IMR-90 (cell line): ENCODE results near the gene SLC44A4. TPM values are rescaled to one million over a fixed set of nuclear protein-coding genes. Genes with fewer than 3 reads are reported as not detected.
"Not testable (repeated sequence)": the region's sequence is repeated elsewhere in the genome, so short reads cannot be mapped to it uniquely, and the experiment has no call there.

Experiments used
- ATAC-seq: fragments of 200-7000 bp; cut with Tn5 transposase; 2 replicates; pipeline ENCODE4 v1.9.1; 2020; ENCODE audit warnings: low read depth, mild to moderate bottlenecking, moderate library complexity
- BruUV-seq: library from RNA; stranded (reverse); fragments of 400-500 nt; replicated peaks from 2 replicates; lab custom pipeline; 2021; lab: Mats Ljungman, UMichigan
- CTCF ChIA-PET: fragments of 300-600 bp; formaldehyde crosslinking; extraction: SDS; loops from one replicate; lab custom pipeline; 2021; ENCODE audit warnings: antibody characterized with exemption; lab: Yijun Ruan, JAX
- POLR2A ChIA-PET: fragments of 300-600 bp; sonication (Branson Sonifier 250); formaldehyde crosslinking; loops from one replicate; lab custom pipeline; 2022; ENCODE audit warnings: antibody characterized with exemption; ENCODE audit not compliant: unreplicated experiment; lab: Charles Lee
- DNase-seq: peaks from one replicate; pipeline ENCODE4 v3.0.0; 2013
- H2AFZ ChIP-seq: replicated peaks from 2 replicates; pipeline ENCODE3; 2013; ENCODE audit warnings: low read length, mild to moderate bottlenecking; ENCODE audit not compliant: poor library complexity
- H2AK5ac ChIP-seq: 2 replicates; pipeline ENCODE4 v1.6.1; 2013; ENCODE audit warnings: low read depth, low read length, inconsistent platforms
- H2AK9ac ChIP-seq: replicated peaks from 2 replicates; pipeline ENCODE3; 2013; ENCODE audit warnings: mild to moderate bottlenecking, low read depth, low read length, moderate library complexity; ENCODE audit not compliant: poor library complexity
- H2BK120ac ChIP-seq: 2 replicates; pipeline ENCODE4 v1.6.1; 2013; ENCODE audit warnings: low read depth, low read length, inconsistent platforms
- H2BK15ac ChIP-seq: 3 replicates; pipeline ENCODE4 v1.6.1; 2013; ENCODE audit warnings: low read depth, low read length, inconsistent platforms
- H2BK20ac ChIP-seq: 2 replicates; pipeline ENCODE4 v1.6.1; 2013; ENCODE audit warnings: low read depth, mild to moderate bottlenecking, inconsistent platforms, low read length, moderate library complexity
- H2BK5ac ChIP-seq: 2 replicates; pipeline ENCODE4 v1.6.1; 2013; ENCODE audit warnings: mild to moderate bottlenecking, low read depth, low read length, inconsistent platforms; ENCODE audit not compliant: poor library complexity, severe bottlenecking
- H3K14ac ChIP-seq: replicated peaks from 2 replicates; pipeline ENCODE4 v1.6.1; 2013; ENCODE audit warnings: low read depth, low read length, inconsistent platforms
- H3K18ac ChIP-seq: 2 replicates; pipeline ENCODE4 v1.6.1; 2013; ENCODE audit warnings: low read depth, low read length, control low read depth
- H3K23ac ChIP-seq: 2 replicates; pipeline ENCODE4 v1.6.1; 2013; ENCODE audit warnings: low read depth, low read length, inconsistent platforms
- H3K27ac ChIP-seq: 2 replicates; pipeline ENCODE4 v1.5.1; 2013; ENCODE audit warnings: mild to moderate bottlenecking, control low read depth, low read length; ENCODE audit not compliant: insufficient read depth
- H3K27me3 ChIP-seq: 2 replicates; pipeline ENCODE4 v1.6.1; 2013; ENCODE audit warnings: low read length; ENCODE audit not compliant: control insufficient read depth, insufficient read depth
- H3K36me3 ChIP-seq: 2 replicates; pipeline ENCODE4 v1.6.1; 2013; ENCODE audit warnings: low read length, mixed read lengths; ENCODE audit not compliant: control insufficient read depth, insufficient read depth
- H3K4ac ChIP-seq: 2 replicates; pipeline ENCODE4 v1.6.1; 2013; ENCODE audit warnings: low read depth, low read length, inconsistent platforms
- H3K4me1 ChIP-seq: 2 replicates; pipeline ENCODE4 v1.6.1; 2013; ENCODE audit warnings: low read length, mixed read lengths; ENCODE audit not compliant: control insufficient read depth, insufficient read depth
- H3K4me2 ChIP-seq: 2 replicates; pipeline ENCODE4 v1.6.1; 2013; ENCODE audit warnings: low read depth, mild to moderate bottlenecking, control low read depth, low read length, moderate library complexity
- H3K4me3 ChIP-seq: 2 replicates; pipeline ENCODE4 v1.5.1; 2013; ENCODE audit warnings: low read depth, mild to moderate bottlenecking, control low read depth, low read length, moderate library complexity; ENCODE audit not compliant: insufficient read depth
- H3K56ac ChIP-seq: 2 replicates; pipeline ENCODE4 v1.6.1; 2013; ENCODE audit warnings: low read length, inconsistent platforms; ENCODE audit not compliant: insufficient read depth; ENCODE audit errors: extremely low read depth
- H3K79me1 ChIP-seq, 2 experiments: 2 replicates each; pipeline ENCODE4 v1.6.1; 2013; ENCODE audit warnings: low read length in 2 of 2, inconsistent platforms in 1 of 2, low read depth in 1 of 2
- H3K9ac ChIP-seq: 2 replicates; pipeline ENCODE4 v1.6.1; 2013; ENCODE audit warnings: low read depth, low read length, control low read depth
- H3K9me1 ChIP-seq: 2 replicates; pipeline ENCODE4 v1.6.1; 2013; ENCODE audit warnings: low read length, inconsistent platforms; ENCODE audit not compliant: insufficient read depth
- H3K9me3 ChIP-seq: 2 replicates; pipeline ENCODE4 v1.6.1; 2013; ENCODE audit warnings: low read length; ENCODE audit not compliant: control insufficient read depth, insufficient read depth
- H4K20me1 ChIP-seq: 2 replicates; pipeline ENCODE4 v1.6.1; 2013; ENCODE audit warnings: low read length, inconsistent platforms; ENCODE audit not compliant: insufficient read depth
- H4K5ac ChIP-seq: 2 replicates; pipeline ENCODE4 v1.6.1; 2013; ENCODE audit warnings: mild to moderate bottlenecking, low read depth, low read length, control low read depth
- H4K8ac ChIP-seq, 2 experiments: 2 replicates each; pipeline ENCODE4 v1.6.1; 2013; ENCODE audit warnings: low read depth in 2 of 2, low read length in 2 of 2, control low read depth in 1 of 2, inconsistent platforms in 1 of 2
- H4K91ac ChIP-seq: 2 replicates; pipeline ENCODE4 v1.6.1; 2013; ENCODE audit warnings: low read depth, low read length, inconsistent platforms; ENCODE audit not compliant: insufficient read depth
- whole genome bisulfite sequencing, 2 experiments: methylation state at CpG; one replicate each; pipeline versions ENCODE4 v1.1.5 to v1.1.7; 2013; ENCODE audit warnings: missing lambda C conversion rate in 2 of 2; ENCODE audit not compliant: insufficient read length in 1 of 2; ENCODE audit errors: extremely low coverage in 2 of 2; 5-methylcytosine and 5-hydroxymethylcytosine counted together
- dilution Hi-C: fragments of 300-500 bp; cut with HindIII; formaldehyde crosslinking; loops from one replicate; pipeline ENCODE4 v1.14.3; 2018; ENCODE audit warnings: low sequenced_read_pairs; ENCODE audit not compliant: unreplicated experiment
- in situ Hi-C: fragments of 300-500 bp; cut with MboI; formaldehyde crosslinking; loops from 3 replicates; pipeline ENCODE4 v1.14.3; 2019; ENCODE audit warnings: low sequenced_read_pairs, inconsistent platforms, mixed read lengths
- intact Hi-C: fragments of 100-400 bp; cut with micrococcal nuclease; formaldehyde crosslinking; loops from 2 replicates; pipeline ENCODE4 v1.10.0; 2022
- polyA plus RNA-seq, 3 experiments: library from polyadenylated mRNA; depleted of rRNA; stranded (reverse); fragments of >200 nt; gene quantifications; 2 replicates each; pipeline ENCODE4 v1.2.3, GENCODE V29; 2012; ENCODE audit warnings: low replicate concordance in 1 of 3
- total RNA-seq: library from RNA; depleted of rRNA; stranded (reverse); fragments of >200 nt; gene quantifications from 2 replicates; pipeline ENCODE4 v1.2.3, GENCODE V29; 2012
- TF ChIP-seq, protein P1 (sequence below): fragments of 150-350 bp; IDR thresholded peaks from 2 replicates; pipeline ENCODE4 v1.6.1; 2017; ENCODE audit warnings: mild to moderate bottlenecking, antibody characterized with exemption, low read length, low read depth

Gene SLC44A4
- total and polyA plus RNA-seq, 2 of the 4 experiments (the other 2 are of a cell fraction), result 0.14 to 0.36 TPM

DNA sequence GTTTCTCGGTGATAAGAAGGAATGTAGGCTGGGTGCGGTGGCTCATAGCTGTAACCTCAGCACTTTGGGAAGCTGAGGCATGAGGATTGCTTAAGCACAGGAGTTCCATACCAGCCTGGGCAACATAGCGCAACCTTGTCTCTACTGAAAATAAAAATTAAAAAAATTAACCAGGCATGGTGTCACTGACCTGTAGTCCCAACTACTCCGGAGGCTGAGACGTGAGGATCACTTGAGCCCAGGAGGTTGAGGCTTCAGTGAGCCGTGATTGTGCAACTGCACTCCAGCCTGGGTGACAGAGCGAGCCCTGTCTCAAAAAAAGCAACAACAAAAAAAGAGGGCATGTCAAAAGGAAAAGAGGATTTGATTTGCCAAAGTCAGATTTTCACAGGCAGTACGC lies 20.1 kb downstream of the SLC44A4 start:
- H4K8ac ChIP-seq, result no peak overlapping the region
- ChIA-PET CTCF (no interaction called here), POLR2A (no interaction called here)
- 100% methylated on average over 3 of the region's 8 CpGs; no CpG with 5 or more reads in 1 of the 2 experiments for whole genome bisulfite sequencing, 2 experiments
- H3K4me2 ChIP-seq, result no peak overlapping the region
- ATAC-seq (no peak), DNase-seq (no peak)
- H3K9ac ChIP-seq, result no peak overlapping the region
- no peak overlapping the region for H2AFZ ChIP-seq
- no TSS peak for BruUV-seq
- no peak overlapping the region for H3K18ac ChIP-seq
- H2AK9ac ChIP-seq, result no peak overlapping the region
- H3K79me1 ChIP-seq, result peaks cover 7 to 14% of the 10 kb centered on the region in 2 experiments; a peak in 2 of 4 replicates
- no peaks in the 10 kb centered on the region for H3K27me3 ChIP-seq
- peaks cover 23% of the 10 kb centered on the region for H3K36me3 ChIP-seq
- peaks cover 4% of the 10 kb centered on the region for H3K4me1 ChIP-seq
- H2BK20ac ChIP-seq, result no peak overlapping the region
- no peaks in the 10 kb centered on the region for H3K9me3 ChIP-seq
- H3K23ac ChIP-seq, result no peak overlapping the region
- dilution Hi-C loops, result no loop called here
- TF ChIP-seq, protein P1, sequence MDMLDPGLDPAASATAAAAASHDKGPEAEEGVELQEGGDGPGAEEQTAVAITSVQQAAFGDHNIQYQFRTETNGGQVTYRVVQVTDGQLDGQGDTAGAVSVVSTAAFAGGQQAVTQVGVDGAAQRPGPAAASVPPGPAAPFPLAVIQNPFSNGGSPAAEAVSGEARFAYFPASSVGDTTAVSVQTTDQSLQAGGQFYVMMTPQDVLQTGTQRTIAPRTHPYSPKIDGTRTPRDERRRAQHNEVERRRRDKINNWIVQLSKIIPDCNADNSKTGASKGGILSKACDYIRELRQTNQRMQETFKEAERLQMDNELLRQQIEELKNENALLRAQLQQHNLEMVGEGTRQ, result no peak
- no peak overlapping the region for H2BK5ac ChIP-seq
- H3K14ac ChIP-seq, result no peak overlapping the region
- H4K91ac ChIP-seq, result no peak overlapping the region
- H4K5ac ChIP-seq, result no peak overlapping the region
- no peak overlapping the region for H3K4me3 ChIP-seq
- H3K9me1 ChIP-seq, result peaks cover 2% of the 10 kb centered on the region; the same call in 1 of the 2 replicates
- no peak overlapping the region for H2BK120ac ChIP-seq
- intact Hi-C loops, result no loop called here
- in situ Hi-C loops, result no loop called here
- H3K4ac ChIP-seq, result no peak overlapping the region
- H3K56ac ChIP-seq, result no peak overlapping the region
- H4K20me1 ChIP-seq, result no peaks in the 10 kb centered on the region
- H2BK15ac ChIP-seq, result no peak overlapping the region
- H2AK5ac ChIP-seq, result no peak overlapping the region
- no peak overlapping the region for H3K27ac ChIP-seq

DNA sequence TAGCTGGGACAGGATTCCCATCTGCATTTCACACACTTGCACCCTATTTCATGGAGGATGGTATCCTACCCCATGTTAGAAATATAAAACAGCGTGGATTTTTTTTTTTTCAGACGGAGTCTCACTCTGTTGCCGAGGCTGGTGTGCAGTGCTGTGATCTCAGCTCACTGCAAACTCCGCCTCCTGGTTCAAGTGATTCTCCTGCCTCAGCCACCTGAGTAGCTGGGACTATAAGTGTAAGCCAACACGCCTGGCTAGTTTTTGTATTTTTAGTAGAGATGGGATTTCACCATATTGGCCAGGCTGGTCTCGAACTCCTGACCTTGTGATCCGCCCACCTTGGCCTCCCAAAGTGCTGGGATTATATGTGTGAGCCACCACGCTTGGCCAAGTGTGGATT lies 21.0 kb downstream of the SLC44A4 start:
- DNase-seq, dilution Hi-C loops, H4K20me1 ChIP-seq, in situ Hi-C loops, H3K4me2 ChIP-seq, H2BK120ac ChIP-seq, H3K4me3 ChIP-seq, H4K5ac ChIP-seq, H3K56ac ChIP-seq, H2BK5ac ChIP-seq, H2AK5ac ChIP-seq, ATAC-seq, H3K27ac ChIP-seq, H3K9me1 ChIP-seq, H2AFZ ChIP-seq, H3K14ac ChIP-seq, H3K9ac ChIP-seq, H3K23ac ChIP-seq, H3K9me3 ChIP-seq, H2BK15ac ChIP-seq, BruUV-seq, H4K8ac ChIP-seq, H4K91ac ChIP-seq, H3K27me3 ChIP-seq, H3K18ac ChIP-seq, intact Hi-C loops, H2AK9ac ChIP-seq, CTCF ChIA-PET, POLR2A ChIA-PET, H3K4me1 ChIP-seq, H3K4ac ChIP-seq, H2BK20ac ChIP-seq: not testable (repeated sequence)
- WGBS, 2 experiments, result 90% methylated on average over 2 of the region's 8 CpGs; no CpG with 5 or more reads in 1 of the 2 experiments
- Histone ChIP-seq H3K79me1 (peaks cover 7 to 14% of the 10 kb centered on the region in 2 experiments; a peak in 2 of 4 replicates), H3K36me3 (peaks cover 23% of the 10 kb centered on the region)
